ENCODE measurements around the gene PCSK7. TPM values are rescaled to one million over a fixed set of nuclear protein-coding genes. Genes with fewer than 3 reads are reported as not detected.

The PCSK7 gene
- total and polyA plus RNA-seq, 2 of the 8 experiments (the other 6 are each of a cell fraction or from before 2014, with no cell fraction given) = 23.4 to 38.5 TPM

- peaks cover under 1 to 4% of the 10 kb centered on the region in 2 experiments for H4K20me1 ChIP-seq (replicated peaks in 1 of 2; ENCODE audit: control insufficient read depth in 1 of 2, insufficient read depth in 2 of 2, low read length in 2 of 2)
- H3K23ac ChIP-seq (ENCODE audit: insufficient read length) = no peak overlapping the region
- peaks cover 6 to 16% (median 12%) of the 10 kb centered on the region in 4 experiments for H3K4me1 ChIP-seq (replicated peaks in 1 of 4; ENCODE audit: control insufficient read depth in 3 of 4, insufficient read depth in 4 of 4, low read length in 3 of 4)
- peak overlapping the region; percentile 97 for H3K18ac ChIP-seq (ENCODE audit: extremely low read depth, low read length)
- H3K27me3 ChIP-seq (replicated peaks in 1 of 4; ENCODE audit: control insufficient read depth in 3 of 4, extremely low read depth in 1 of 4, insufficient read depth in 3 of 4, low read length in 3 of 4) = no peaks in the 10 kb centered on the region
- POLR2A ChIA-PET (ENCODE audit: partially characterized antibody) = interaction anchor here (0.8 to 12.6 kb wide), 10 partner anchors 10 to 48 kb away, joined by 3 to 153 read pairs (median 6); partner anchors contain the start of genes PAFAH1B2, PCSK7 and TAGLN
- peak overlapping the region; percentile 1; the same call in 1 of the 2 replicates for H2BK15ac ChIP-seq (ENCODE audit: low read length)
- no peak overlapping the region for H2BK120ac ChIP-seq (replicated peaks; ENCODE audit: low read depth, low read length)
- H3K4me2 ChIP-seq (ENCODE audit: insufficient read depth in 1 of 2, low read depth in 2 of 2, low read length in 2 of 2) = peak overlapping the region in 1 of 2 experiments; percentile 3; a peak in 2 of 4 replicates
- H3K56ac ChIP-seq (replicated peaks; ENCODE audit: insufficient read length, low read depth, low read length) = no peak overlapping the region
- no peak overlapping the region for H2BK5ac ChIP-seq (ENCODE audit: low read depth, low read length)
- no peak overlapping the region for H3K9ac ChIP-seq (replicated peaks in 1 of 4; ENCODE audit: extremely low read depth in 1 of 4, low read depth in 3 of 4, low read length in 3 of 4)
- DNase-seq (ENCODE audit: low read depth in 1 of 2, low spot score in 2 of 2) (peak; percentile 58 to 89), FAIRE-seq (peak; percentile 42)
- H3K23me2 ChIP-seq (ENCODE audit: low read depth, low read length) = peaks cover 11% of the 10 kb centered on the region
- H3K79me1 ChIP-seq (ENCODE audit: low read depth, low read length) = no peaks in the 10 kb centered on the region
- H3K36me3 ChIP-seq (ENCODE audit: control insufficient read depth in 2 of 4, insufficient read depth in 4 of 4, low read length in 3 of 4) = peaks cover 0 to 5% (median 3%) of the 10 kb centered on the region in 4 experiments; a peak in 2 of 8 replicates
- H3K79me2 ChIP-seq (ENCODE audit: control insufficient read depth in 1 of 2, insufficient read depth in 2 of 2, low read length in 2 of 2) = no peaks in the 10 kb centered on the region
- no peak overlapping the region for H3K27ac ChIP-seq (ENCODE audit: low read depth, low read length)
- H3K4ac ChIP-seq (replicated peaks; ENCODE audit: insufficient read length, low read depth, low read length) = peak overlapping the region; percentile 0
- no peaks in the 10 kb centered on the region for H3K9me3 ChIP-seq (ENCODE audit: insufficient read depth in 2 of 2, low read depth in 1 of 2, low read length in 1 of 2)
- H2BK20ac ChIP-seq (ENCODE audit: low read length) = no peak overlapping the region
- no peak overlapping the region; the same call in 1 of the 2 replicates for H4K8ac ChIP-seq (ENCODE audit: extremely low read depth, insufficient read depth, low read length)
- no peak overlapping the region for H3K4me3 ChIP-seq (ENCODE audit: extremely low read depth in 1 of 4, insufficient read depth in 2 of 4, low read depth in 3 of 4, low read length in 4 of 4)
- no peak overlapping the region for H3K14ac ChIP-seq (ENCODE audit: insufficient read length)
- 49% methylated on average over 21 of the region's 22 CpGs; no CpG with 5 or more reads in 1 of the 2 experiments for WGBS, 2 experiments (ENCODE audit: extremely low coverage in 1 of 2, insufficient coverage in 1 of 2, insufficient read length in 1 of 2, insufficient replicate concordance in 2 of 2, low coverage in 1 of 2, low lambda C conversion rate in 2 of 2, missing lambda C conversion rate in 1 of 2)
- CTCF ChIA-PET (ENCODE audit: partially characterized antibody) = interaction anchor here (0.6 to 14.0 kb wide), 29 partner anchors 8 to 435 kb away, joined by 3 to 359 read pairs (median 4); partner anchors contain the start of genes APOA5, APOC3, PCSK7 and RNF214
- peak overlapping the region; percentile 61; the same call in 1 of the 2 replicates for H2AK5ac ChIP-seq (ENCODE audit: low read depth, low read length)
- H4K5ac ChIP-seq (ENCODE audit: insufficient read length, low read depth, low read length) = peak overlapping the region; percentile 4
- peak overlapping the region; percentile 2; the same call in 1 of the 2 replicates for H2BK12ac ChIP-seq (ENCODE audit: low read depth, low read length)
- H2AFZ ChIP-seq (ENCODE audit: low read length) = 0 out of 2 replicates have a peak overlapping the region, but pooled peaks have one; percentile 54
- H4K91ac ChIP-seq (replicated peaks; ENCODE audit: insufficient read length, low read length) = peak overlapping the region; percentile 7
- peak in 1 of 2 experiments; percentile 77; a peak in 1 of 4 replicates for TF ChIP-seq SIN3A (conservative IDR thresholded peaks at IDR 0.05 in 1 of 2, IDR thresholded peaks at IDR 0.05 in 1 of 2; ENCODE audit: low read depth in 1 of 2, low read length in 2 of 2)
- TF ChIP-seq CREB1 (IDR thresholded peaks at IDR 0.05) = peak; percentile 58; the same call in 1 of the 2 replicates
- peak; percentile 15; the same call in 1 of the 2 replicates for TF ChIP-seq TBP (IDR thresholded peaks at IDR 0.05; ENCODE audit: low read depth, low read length)
- TF ChIP-seq SP4 (IDR thresholded peaks at IDR 0.05; ENCODE audit: low read length) = peak; percentile 66; the same call in 1 of the 2 replicates
- peak; percentile 71 for TF ChIP-seq E2F6 (IDR thresholded peaks at IDR 0.05)
- no peak for TF ChIP-seq CTBP2 (IDR thresholded peaks at IDR 0.05; ENCODE audit: borderline replicate concordance, insufficient read depth, insufficient read length, low read length)
- 0 out of 2 replicates have a peak, but pooled peaks have one; percentile 29 for TF ChIP-seq TCF12 (IDR thresholded peaks at IDR 0.05; ENCODE audit: low read depth, low read length)
These were observed 51.0 kb downstream of the PCSK7 start for GRCh38 chr11:117180661-117181585.

Measured in H1 (cell line).